Measurements from ENCODE around the gene ROR2.

GRCh38 chr9:91578911-91579310, 371.1 kb downstream of the ROR2 start:
- TF ChIP-seq POLR2AphosphoS5 (IDR thresholded peaks at IDR 0.05) (no peak), CTCF (IDR thresholded peaks at IDR 0.05 in 8 of 11, conservative IDR thresholded peaks at IDR 0.05 in 3 of 11) (no peak)
